RWPE2 (cell line): ENCODE results near the gene RBM10.

ENCODE experiments used
- ATAC-seq: fragments of 200-7000 bp; cut with Tn5 transposase; 3 replicates; pipeline ENCODE4 v1.9.1; 2021; ENCODE audit warnings: low read depth
- DNase-seq: peaks from one replicate; pipeline ENCODE4 v3.0.0-alpha.2; 2020; ENCODE audit warnings: low spot score
- H3K27ac ChIP-seq: fragments of 450-650 bp; 2 replicates; pipeline ENCODE4 v1.5.1; 2017; ENCODE audit warnings: mild to moderate bottlenecking; ENCODE audit not compliant: poor library complexity, severe bottlenecking
- H3K27me3 ChIP-seq: fragments of 250-450 bp; sonication (Bioruptor Pico); 2 replicates; pipeline ENCODE4 v1.5.1; 2021; ENCODE audit warnings: mild to moderate bottlenecking, moderate library complexity; ENCODE audit not compliant: insufficient read depth, poor library complexity, severe bottlenecking
- H3K36me3 ChIP-seq: fragments of 250-450 bp; sonication (Bioruptor Pico); 2 replicates; pipeline ENCODE4 v1.5.1; 2020; ENCODE audit warnings: low read depth, mild to moderate bottlenecking, moderate library complexity
- H3K4me1 ChIP-seq: fragments of 250-450 bp; sonication (Bioruptor Pico); 2 replicates; pipeline ENCODE4 v1.5.1; 2021; ENCODE audit warnings: mild to moderate bottlenecking, moderate library complexity; ENCODE audit not compliant: insufficient read depth, poor library complexity, severe bottlenecking
- H3K4me3 ChIP-seq: fragments of 250-450 bp; sonication (Bioruptor Pico); 2 replicates; pipeline ENCODE4 v1.5.1; 2021; ENCODE audit warnings: mild to moderate bottlenecking, moderate library complexity; ENCODE audit not compliant: severe bottlenecking
- H3K9me3 ChIP-seq: fragments of 250-450 bp; sonication (Bioruptor Pico); 2 replicates; pipeline ENCODE4 v1.5.1; 2021; ENCODE audit warnings: mild to moderate bottlenecking, moderate library complexity; ENCODE audit not compliant: severe bottlenecking
- TF ChIP-seq, protein P1 (sequence below): fragments of 450-650 bp; IDR thresholded peaks from one replicate; pipeline ENCODE4 v1.5.1; 2017; ENCODE audit warnings: mild to moderate bottlenecking, moderate library complexity; ENCODE audit not compliant: poor library complexity, severe bottlenecking

The RBM10 gene

DNA sequence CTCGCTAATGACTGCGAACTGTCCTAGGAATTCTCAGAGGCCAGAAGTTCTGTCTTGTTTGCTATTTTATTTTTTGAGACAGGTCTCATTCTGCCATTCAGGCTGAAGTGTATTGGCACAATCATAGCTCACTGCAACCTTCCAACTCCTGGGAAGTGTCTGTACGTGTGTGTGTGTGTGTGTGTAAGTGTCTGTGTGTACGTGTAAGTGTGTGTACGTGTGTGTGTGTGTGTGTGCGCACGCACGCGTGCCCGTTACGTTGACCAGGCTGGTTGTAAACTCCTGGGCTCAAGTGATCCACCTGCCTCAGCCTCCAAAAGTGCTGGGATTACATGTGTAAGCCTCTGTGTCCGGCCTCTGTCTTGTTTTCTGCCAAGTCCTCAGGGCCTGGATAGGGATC lies 63.1 kb downstream of the RBM10 start:
- Histone ChIP-seq H3K27me3 (no peaks in the 10 kb centered on the region), H3K9me3 (no peaks in the 10 kb centered on the region), H3K27ac (no peak overlapping the region), H3K4me1 (no peaks in the 10 kb centered on the region), H3K4me3 (no peak overlapping the region), H3K36me3 (peaks cover 75% of the 10 kb centered on the region)
- no peak for DNase-seq
- no peak for ATAC-seq
- TF ChIP-seq, protein P1, sequence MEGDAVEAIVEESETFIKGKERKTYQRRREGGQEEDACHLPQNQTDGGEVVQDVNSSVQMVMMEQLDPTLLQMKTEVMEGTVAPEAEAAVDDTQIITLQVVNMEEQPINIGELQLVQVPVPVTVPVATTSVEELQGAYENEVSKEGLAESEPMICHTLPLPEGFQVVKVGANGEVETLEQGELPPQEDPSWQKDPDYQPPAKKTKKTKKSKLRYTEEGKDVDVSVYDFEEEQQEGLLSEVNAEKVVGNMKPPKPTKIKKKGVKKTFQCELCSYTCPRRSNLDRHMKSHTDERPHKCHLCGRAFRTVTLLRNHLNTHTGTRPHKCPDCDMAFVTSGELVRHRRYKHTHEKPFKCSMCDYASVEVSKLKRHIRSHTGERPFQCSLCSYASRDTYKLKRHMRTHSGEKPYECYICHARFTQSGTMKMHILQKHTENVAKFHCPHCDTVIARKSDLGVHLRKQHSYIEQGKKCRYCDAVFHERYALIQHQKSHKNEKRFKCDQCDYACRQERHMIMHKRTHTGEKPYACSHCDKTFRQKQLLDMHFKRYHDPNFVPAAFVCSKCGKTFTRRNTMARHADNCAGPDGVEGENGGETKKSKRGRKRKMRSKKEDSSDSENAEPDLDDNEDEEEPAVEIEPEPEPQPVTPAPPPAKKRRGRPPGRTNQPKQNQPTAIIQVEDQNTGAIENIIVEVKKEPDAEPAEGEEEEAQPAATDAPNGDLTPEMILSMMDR = no peak

DNA sequence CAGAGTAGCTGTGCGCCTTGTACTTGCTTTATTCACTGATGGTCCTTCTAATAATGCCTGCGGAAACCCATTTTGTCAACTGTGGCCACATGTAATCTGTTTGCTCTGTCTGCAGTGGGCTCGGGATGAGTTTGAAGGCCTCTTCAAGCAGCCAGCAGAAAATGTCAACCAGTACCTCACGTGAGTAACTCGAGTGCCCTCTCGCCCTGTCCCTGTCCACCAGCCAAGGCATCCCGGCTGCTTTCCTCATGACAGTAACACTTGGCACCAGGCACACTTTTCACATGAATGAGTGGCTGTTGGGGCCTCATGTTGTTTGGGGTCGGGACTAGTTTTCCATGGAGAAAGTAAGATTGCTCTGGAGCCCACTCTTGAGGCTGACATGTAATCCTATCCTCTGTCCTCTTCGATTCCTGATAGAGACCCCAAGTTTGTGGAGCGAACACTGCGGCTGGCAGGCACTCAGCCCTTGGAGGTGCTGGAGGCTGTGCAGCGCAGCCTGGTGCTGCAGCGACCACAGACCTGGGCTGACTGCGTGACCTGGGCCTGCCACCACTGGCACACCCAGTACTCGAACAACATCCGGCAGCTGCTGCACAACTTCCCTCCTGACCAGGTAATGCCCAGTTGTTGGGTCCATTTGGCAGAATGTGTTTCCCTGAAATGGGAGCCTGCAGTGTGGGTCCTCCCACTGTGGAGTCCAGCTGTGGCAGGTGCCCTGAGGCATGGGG lies 64.7 kb downstream of the RBM10 start:
- Histone ChIP-seq H3K4me3 (no peak overlapping the region), H3K27me3 (no peaks in the 10 kb centered on the region), H3K36me3 (peaks cover 74% of the 10 kb centered on the region), H3K27ac (no peak overlapping the region), H3K9me3 (no peaks in the 10 kb centered on the region), H3K4me1 (no peaks in the 10 kb centered on the region)
- ATAC-seq (no peak), DNase-seq (no peak)
- TF ChIP-seq, protein P1 = no peak

DNA sequence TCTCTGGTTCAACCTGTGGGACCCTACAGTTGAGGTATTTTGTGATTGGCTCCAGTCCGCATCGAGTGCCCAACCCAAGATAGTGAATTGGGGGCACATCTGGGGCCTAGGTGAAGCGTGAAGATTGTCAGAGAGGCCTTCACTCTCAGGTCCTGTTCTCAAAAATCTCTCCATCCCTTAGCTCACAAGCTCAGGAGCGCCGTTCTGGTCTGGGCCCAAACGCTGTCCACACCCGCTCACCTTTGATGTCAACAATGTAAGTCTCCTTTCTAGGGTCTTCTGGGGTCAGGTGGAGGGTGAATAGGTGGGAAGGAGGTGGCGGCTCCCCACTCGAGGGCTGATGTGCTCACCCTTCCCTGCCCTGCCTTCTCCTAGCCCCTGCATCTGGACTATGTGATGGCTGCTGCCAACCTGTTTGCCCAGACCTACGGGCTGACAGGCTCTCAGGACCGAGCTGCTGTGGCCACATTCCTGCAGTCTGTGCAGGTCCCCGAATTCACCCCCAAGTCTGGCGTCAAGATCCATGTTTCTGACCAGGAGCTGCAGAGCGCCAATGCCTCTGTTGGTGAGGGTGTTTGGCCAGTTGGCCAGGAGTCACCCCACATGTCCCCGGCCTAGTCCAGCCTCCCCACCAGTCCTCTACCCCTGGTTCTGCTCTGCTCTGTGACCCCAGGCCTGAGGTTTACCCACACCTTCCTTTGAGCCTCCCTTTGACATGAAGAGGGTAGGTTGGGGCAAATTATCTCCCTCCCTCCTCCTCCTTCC lies 65.8 kb downstream of the RBM10 start:
- ATAC-seq = no peak

DNA sequence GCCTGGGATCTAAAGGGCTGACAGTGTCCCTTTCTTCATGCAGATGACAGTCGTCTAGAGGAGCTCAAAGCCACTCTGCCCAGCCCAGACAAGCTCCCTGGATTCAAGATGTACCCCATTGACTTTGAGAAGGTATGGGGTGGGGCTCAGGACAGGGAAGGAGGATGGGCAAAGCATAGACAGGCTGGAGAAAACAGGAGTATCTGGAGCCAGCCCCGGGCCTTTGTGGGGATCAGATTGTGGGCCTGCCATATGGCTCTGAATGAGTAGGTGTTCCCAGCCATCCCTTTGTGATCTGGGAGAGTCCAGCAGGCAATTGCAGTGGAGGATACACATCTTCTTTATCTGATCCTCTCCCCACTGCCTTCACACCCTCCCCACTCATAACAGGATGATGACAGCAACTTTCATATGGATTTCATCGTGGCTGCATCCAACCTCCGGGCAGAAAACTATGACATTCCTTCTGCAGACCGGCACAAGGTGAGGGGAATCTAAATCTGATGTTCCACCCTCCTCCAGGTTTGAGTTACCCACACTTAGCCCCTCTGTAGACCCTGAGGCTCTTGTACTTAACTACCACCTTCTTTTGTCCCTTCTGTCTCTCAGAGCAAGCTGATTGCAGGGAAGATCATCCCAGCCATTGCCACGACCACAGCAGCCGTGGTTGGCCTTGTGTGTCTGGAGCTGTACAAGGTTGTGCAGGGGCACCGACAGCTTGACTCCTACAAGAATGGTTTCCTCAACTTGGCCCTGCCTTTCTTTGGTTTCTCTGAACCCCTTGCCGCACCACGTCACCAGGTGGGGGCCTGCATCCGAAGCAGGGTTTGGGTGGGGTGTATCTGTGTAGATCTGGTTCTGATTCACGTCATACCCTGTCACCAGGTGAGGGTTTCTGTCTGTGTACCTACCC lies 67.6 kb downstream of the RBM10 start:
- H3K4me1 ChIP-seq = peaks cover 11% of the 10 kb centered on the region
- no peaks in the 10 kb centered on the region for H3K27me3 ChIP-seq
- TF ChIP-seq, protein P1 = no peak
- H3K27ac ChIP-seq = no peak overlapping the region
- DNase-seq (no peak), ATAC-seq (no peak)
- no peaks in the 10 kb centered on the region for H3K9me3 ChIP-seq
- no peak overlapping the region for H3K4me3 ChIP-seq
- peaks cover 53% of the 10 kb centered on the region for H3K36me3 ChIP-seq

More for the DNA sequence above, 65.8 kb downstream of the RBM10 start:
- H3K27ac ChIP-seq = no peak overlapping the region
- H3K27me3 ChIP-seq = no peaks in the 10 kb centered on the region
- DNase-seq = no peak
- H3K4me1 ChIP-seq = no peaks in the 10 kb centered on the region
- H3K36me3 ChIP-seq = peaks cover 66% of the 10 kb centered on the region
- H3K9me3 ChIP-seq = no peaks in the 10 kb centered on the region
- TF ChIP-seq, protein P1 = no peak
- H3K4me3 ChIP-seq = no peak overlapping the region
